Measurements from ENCODE around the gene LOXL4. TPM values are rescaled to one million over a fixed set of nuclear protein-coding genes. Genes with fewer than 3 reads are reported as not detected.
A peak's percentile ranks its signal among the peaks of the same experiment; 100 is the strongest.

Gene LOXL4
- total RNA-seq (2014; rRNA removed; shearing (Covaris generic)): 8.1 and 8.7 TPM in 2 replicates

DNA sequence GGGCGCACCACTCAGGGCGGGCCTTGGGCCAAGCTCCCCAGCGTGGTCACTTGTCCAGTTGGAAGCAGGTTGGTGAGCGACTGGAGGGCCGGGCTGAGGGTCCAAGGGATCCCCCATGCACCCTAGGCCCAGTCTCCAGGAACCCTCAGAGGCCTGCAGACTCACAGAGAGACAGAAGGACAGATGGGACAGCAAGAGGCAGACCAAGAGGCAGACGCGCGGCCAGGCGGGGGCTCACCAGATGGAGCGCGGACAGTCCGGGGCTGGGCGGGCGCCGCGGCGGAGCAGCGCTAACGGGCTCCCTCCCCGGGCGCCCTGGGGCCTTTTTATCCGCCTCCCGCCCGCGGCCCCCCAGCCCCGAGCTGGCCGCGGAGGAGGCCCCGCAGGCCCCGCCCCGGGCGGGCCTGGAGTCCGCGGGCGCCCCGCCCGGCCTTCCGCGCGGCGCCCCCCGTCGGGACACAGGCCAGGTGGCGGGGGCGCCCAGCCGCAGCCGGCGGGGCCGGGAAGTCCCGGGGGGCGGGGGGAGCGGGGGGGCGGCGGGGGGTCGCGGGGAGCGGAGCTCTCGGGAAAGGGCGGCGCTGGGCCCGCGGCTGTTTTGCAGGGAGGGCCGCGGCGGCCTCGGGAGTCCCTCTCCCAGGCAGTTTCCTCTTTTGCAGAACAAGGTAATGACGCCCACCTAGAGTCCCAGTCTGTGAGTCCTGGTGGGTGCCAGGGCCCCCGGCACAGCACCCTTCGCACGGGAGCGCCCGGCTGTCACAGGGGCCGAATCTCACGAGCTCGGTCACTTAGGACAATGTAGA is at the start of gene LOXL4:
TSS of gene LOXL4 (minus strand) at position 301 of the 800 bp plus-strand sequence. CDS start 5,175 bp downstream, outside the sequence.
- Histone ChIP-seq H3K4me1 (peaks cover 34% of the 10 kb centered on the region), H3K9me3 (replicated peaks) (no peaks in the 10 kb centered on the region), H3K36me3 (no peaks in the 10 kb centered on the region), H3K27me3 (no peaks in the 10 kb centered on the region), H3K4me3 (peak within 1 kb of the TSS; percentile 58), H3K27ac (peak within 1 kb of the TSS; percentile 65)
- DNase-seq: peak; percentile 33 to 48

DNA sequence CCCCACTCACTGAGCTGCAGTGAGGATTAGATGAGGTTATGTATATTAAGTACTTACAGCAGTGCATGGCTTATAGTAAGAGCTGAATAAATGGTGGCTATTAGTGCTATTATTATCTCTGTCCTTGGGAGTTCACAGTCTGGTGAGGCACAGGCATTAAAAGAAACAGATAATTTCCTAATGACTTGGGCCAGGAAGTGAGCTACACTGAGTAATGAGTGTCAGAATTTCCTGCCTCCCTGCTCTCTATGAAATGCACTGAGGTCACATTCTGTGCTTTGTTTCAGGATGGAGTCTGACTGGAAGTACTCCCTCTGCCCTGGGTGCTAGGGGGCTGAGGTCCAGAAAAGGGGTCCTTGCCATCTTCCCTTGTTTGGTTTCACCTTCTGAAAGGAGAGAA is 48.7 kb upstream of the LOXL4 start:
- Histone ChIP-seq H3K4me1 (0 out of 2 replicates have a peak, but pooled peaks cover 3% of the 10 kb centered on the region), H3K27ac (no peak overlapping the region), H3K27me3 (no peaks in the 10 kb centered on the region; the same call in 1 of the 2 replicates), H3K9me3 (replicated peaks) (no peaks in the 10 kb centered on the region), H3K4me3 (no peak overlapping the region), H3K36me3 (no peaks in the 10 kb centered on the region)
- no peak for DNase-seq

DNA sequence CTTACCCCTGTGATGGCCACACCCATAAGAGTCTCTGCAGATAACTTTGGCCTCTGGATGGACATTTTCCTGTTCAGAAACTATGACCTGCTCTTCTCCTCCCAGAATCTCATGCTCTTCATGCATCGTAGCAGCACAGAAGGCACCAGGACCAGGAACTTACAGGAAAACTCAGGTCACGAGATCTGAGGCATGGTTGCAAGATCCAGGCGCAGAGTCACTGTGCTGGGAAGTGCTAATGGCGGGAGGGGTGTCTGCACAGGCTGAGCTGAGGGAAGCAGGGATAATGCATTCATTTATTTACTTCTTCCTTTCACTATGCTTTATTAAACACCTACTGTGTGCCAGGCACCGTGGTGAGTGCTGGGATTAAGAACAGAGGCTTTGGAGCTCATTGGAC is 48.2 kb upstream of the LOXL4 start:
- no peak overlapping the region for H3K4me3 ChIP-seq
- 0 out of 2 replicates have a peak, but pooled peaks cover 3% of the 10 kb centered on the region for H3K4me1 ChIP-seq
- H3K9me3 ChIP-seq (replicated peaks): no peaks in the 10 kb centered on the region
- DNase-seq: no peak
- H3K27me3 ChIP-seq: no peaks in the 10 kb centered on the region; the same call in 1 of the 2 replicates
- no peaks in the 10 kb centered on the region for H3K36me3 ChIP-seq
- H3K27ac ChIP-seq: no peak overlapping the region

DNA sequence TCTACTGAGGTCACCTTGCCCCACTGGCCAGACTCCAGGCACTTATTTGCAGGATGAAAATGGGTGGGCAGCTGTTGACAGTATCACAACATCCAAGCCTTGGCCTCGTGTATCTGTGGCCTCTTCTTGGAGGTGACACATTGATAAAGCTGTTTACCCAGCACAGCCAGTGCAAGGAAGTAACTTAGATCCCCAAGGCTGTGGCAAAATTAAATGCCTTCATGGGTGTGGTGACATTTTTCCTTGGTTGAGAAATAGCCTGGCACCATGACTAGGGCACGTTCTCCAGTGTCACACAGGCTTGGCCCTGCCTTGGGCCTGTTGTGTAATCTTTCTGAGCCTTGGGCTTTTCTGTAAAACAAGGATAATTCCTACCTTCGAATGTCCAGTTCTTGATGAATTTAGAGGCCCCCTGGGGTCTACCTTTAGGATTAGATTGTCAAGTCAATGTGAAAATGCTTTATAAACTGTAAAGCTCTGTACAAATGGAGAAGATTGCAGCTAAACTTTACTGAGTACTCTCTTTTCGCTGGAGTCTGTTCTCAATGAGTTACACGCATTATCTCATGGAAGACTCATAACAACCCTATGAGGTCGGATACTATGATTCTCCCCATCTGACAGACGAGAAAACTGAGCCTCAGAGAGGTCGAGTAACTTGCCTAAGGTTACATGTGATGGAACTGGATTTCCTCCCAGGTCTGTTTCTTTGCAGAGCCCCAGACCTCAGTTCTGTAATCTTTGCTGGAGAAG is 46.7 kb upstream of the LOXL4 start:
- no peak overlapping the region for H3K4me3 ChIP-seq
- H3K27ac ChIP-seq: no peak overlapping the region
- no peaks in the 10 kb centered on the region for H3K9me3 ChIP-seq (replicated peaks)
- no peak for DNase-seq
- 0 out of 2 replicates have a peak, but pooled peaks cover 3% of the 10 kb centered on the region for H3K4me1 ChIP-seq
- no peaks in the 10 kb centered on the region for H3K36me3 ChIP-seq
- H3K27me3 ChIP-seq: no peaks in the 10 kb centered on the region; the same call in 1 of the 2 replicates

DNA sequence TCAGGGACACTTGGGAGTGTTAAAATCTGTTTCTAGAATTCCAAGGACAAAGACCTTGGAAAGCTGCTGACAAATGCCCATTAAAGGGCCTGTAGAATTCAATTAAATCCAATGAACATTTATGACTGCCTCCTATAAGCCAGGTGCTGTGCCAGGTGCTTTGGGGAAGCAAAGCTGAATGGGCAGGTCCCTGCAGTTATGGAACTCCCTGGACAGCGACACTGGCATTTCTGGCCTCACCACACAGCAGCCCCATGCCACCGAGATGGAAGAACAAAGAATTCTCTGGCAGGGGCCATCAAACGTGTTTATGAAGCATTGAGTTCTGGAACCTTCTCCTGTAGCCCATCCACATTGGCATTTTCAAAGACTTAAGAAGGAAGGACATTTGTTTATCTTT is 45.6 kb upstream of the LOXL4 start:
- Histone ChIP-seq H3K4me3 (no peak overlapping the region), H3K27ac (no peak overlapping the region), H3K9me3 (replicated peaks) (no peaks in the 10 kb centered on the region), H3K4me1 (0 out of 2 replicates have a peak, but pooled peaks cover 3% of the 10 kb centered on the region), H3K36me3 (no peaks in the 10 kb centered on the region), H3K27me3 (no peaks in the 10 kb centered on the region; the same call in 1 of the 2 replicates)
- DNase-seq: no peak

DNA sequence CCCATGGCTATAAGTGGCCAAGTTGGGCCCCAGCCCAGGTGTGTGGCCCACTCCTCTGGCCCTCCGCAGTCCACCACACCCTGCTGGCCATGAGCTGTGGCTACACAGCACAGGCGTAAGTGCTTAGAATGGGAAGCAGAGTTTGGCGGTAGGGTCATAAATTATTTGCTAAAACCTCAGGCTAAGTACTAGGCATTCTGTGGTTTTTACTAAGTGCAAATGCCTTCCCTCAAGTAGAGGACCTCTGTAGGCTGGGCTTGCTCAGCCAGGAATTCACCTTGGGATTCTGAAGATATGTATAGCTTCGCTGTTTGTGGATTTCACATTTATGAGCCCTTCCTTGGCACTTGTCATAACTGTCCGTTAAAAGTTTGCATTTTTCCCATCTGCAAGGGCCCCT is 44.8 kb upstream of the LOXL4 start:
- DNase-seq: no peak
- no peak overlapping the region for H3K4me3 ChIP-seq
- no peaks in the 10 kb centered on the region for H3K36me3 ChIP-seq
- H3K4me1 ChIP-seq: 0 out of 2 replicates have a peak, but pooled peaks cover 3% of the 10 kb centered on the region
- no peak overlapping the region for H3K27ac ChIP-seq
- no peaks in the 10 kb centered on the region for H3K9me3 ChIP-seq (replicated peaks)
- H3K27me3 ChIP-seq: no peaks in the 10 kb centered on the region; the same call in 1 of the 2 replicates

DNA sequence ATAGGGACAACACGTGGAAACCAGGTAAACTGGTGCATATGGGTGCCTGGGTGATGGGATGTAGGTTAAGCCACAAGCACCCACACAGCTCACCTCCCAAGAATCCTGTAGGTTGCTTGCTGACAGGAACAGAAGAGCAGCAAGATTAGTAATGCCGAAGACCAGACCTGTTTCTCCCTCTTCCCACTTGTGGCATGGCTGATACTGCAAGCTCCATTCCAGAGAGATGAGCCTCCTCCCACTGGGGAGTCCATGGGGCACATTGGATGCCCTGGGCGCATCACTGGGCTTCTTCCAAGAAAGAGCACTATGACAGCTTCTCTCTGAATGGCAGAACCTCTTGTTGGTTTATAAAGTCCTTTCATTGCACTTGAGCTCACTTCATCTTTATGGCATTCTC is 44.4 kb upstream of the LOXL4 start:
- H3K27ac ChIP-seq: no peak overlapping the region
- no peaks in the 10 kb centered on the region for H3K9me3 ChIP-seq (replicated peaks)
- no peak for DNase-seq
- no peaks in the 10 kb centered on the region for H3K36me3 ChIP-seq
- H3K4me1 ChIP-seq: 0 out of 2 replicates have a peak, but pooled peaks cover 3% of the 10 kb centered on the region
- no peaks in the 10 kb centered on the region; the same call in 1 of the 2 replicates for H3K27me3 ChIP-seq
- H3K4me3 ChIP-seq: no peak overlapping the region

DNA sequence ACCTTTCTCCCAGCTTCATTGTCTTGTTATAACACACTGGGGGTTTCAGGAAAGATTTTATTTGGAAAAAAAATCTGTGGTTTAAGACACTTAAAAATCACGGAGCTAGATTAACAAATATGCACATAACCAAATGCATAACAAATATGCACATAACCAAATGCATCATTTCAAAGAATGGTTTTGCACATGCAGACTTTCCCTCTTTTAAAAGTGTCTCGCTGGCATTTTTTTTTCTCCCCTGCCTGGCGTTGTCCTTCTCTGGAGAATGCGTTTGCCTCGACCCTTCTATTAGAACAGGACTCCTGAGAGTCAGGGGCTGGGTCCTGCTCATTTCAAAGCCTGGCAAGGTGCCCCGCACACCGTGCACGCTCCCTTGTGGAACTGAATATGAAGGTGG is 42.7 kb upstream of the LOXL4 start:
- Histone ChIP-seq H3K36me3 (no peaks in the 10 kb centered on the region), H3K27ac (no peak overlapping the region), H3K4me3 (no peak overlapping the region), H3K27me3 (no peaks in the 10 kb centered on the region; the same call in 1 of the 2 replicates), H3K9me3 (replicated peaks) (no peaks in the 10 kb centered on the region), H3K4me1 (no peaks in the 10 kb centered on the region)
- no peak for DNase-seq

DNA sequence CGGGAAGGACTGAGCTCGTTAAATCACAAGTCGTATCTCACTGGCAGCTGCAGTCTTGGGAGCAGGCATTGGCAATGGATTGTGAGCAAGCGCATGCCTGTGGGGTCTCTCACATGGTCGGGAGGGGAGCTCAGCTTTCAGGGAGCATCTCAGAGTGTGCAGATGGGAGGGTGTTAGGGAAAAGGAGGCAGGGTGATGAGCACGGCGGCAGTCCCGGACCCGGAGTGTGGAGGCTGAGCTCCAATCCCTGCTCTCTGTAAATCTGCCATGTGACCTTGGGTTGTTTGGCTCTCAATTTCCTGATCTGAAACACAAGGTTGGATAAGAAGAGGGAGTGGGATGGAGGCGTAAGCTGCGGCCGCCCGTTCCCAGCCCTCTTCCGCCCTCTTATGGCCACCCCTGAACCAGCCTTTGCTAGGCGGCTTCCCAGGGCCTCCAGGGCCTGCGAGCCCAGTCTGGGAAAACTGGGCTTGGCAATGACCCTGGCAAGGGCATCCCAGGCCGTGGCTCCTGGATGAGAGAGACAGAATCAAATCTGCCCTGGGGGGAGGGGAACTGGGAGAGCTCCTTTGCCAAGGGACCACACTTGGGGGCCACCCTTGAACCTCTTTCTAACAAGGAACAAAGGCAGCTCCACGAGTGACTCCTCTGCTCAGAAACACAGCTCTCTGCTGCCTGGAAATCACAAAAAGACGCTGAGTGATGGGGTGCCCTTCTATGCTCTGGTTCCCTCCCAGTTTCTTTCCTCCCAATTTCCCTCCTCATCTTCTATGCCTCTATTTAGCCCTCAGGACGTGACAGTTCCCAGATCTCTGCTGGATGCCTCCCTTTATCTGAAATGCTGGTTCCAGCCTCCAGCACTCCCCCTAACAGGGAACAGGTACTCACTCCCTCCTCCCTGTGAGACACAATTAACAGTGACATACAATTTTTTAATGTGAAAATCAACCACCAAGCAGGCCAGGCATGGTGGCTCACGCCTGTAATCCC is 41.7 kb upstream of the LOXL4 start:
- peak; percentile 77 to 92 for DNase-seq
- no peaks in the 10 kb centered on the region for H3K36me3 ChIP-seq
- no peaks in the 10 kb centered on the region for H3K4me1 ChIP-seq
- H3K4me3 ChIP-seq: peak overlapping the region; percentile 45
- no peaks in the 10 kb centered on the region for H3K9me3 ChIP-seq (replicated peaks)
- no peak overlapping the region for H3K27ac ChIP-seq
- H3K27me3 ChIP-seq: no peaks in the 10 kb centered on the region; the same call in 1 of the 2 replicates

DNA sequence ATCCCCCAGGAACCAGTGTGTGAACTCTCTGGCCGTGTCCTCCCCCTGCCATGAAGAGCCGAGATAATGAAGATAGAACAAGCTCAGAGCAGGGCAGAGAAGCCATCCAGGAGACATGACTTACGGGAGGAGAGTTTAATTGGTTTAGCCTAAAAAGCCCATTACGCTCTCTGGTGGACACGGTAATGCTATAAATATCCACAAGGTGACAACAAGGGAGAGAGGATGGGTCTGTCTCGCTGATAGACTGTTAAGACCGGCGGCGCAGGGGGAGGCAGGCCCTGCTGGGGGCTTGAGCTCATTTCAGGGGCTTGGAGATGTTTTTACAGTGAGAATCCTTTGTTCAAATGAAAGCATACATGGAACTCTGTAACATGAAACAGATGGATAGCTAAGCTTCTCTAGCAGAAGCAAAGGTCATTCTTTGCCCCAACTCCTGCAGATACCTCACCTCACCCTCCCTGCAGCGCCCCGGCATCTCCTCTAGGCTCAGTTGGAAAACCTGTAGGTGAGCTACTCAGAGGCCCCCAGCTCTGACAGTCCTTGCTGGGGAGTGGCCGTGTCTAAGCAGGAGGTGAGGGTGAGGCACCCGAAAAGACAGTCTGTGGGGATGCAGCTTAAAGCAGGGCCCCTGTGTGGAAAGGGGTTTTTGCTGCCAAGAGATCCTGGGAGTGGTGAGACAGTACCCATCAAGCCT is 40.8 kb upstream of the LOXL4 start:
- H3K27ac ChIP-seq: no peak overlapping the region
- no peaks in the 10 kb centered on the region for H3K9me3 ChIP-seq (replicated peaks)
- peak overlapping the region; percentile 45 for H3K4me3 ChIP-seq

DNA sequence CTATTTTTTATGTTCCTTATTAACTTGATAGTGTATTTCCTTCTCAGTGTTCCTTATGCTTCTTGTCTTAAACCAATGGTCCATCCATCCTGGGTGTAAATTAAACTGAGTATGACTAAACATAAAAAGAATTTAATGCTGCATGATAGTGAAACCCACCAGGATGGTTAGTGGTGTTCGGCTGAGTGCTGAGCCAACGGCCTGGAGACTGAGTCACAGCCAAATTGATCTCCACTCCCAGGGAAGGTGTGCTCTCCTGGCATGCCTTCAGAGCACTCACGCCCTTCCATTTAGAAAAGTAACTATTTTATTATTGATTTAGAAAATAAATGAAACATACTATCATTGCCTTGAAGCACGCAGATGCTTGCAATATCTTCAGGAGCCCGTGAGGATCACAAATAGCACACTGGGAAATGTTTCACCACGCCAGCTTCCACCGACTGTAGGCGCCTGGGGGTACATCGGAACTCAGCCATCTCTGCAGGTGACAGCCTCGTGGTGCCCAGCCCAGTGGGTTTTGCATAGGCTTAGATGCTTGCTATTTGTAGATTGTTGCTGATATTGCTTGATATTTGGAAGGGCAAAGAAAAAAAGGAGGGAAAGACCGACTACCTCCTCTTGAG is 40.0 kb upstream of the LOXL4 start:
- Histone ChIP-seq H3K27me3 (no peaks in the 10 kb centered on the region; the same call in 1 of the 2 replicates), H3K9me3 (replicated peaks) (no peaks in the 10 kb centered on the region), H3K36me3 (no peaks in the 10 kb centered on the region), H3K4me3 (no peak overlapping the region), H3K4me1 (no peaks in the 10 kb centered on the region), H3K27ac (no peak overlapping the region)
- DNase-seq: no peak

More for the DNA sequence above, 40.8 kb upstream of the LOXL4 start:
- H3K36me3 ChIP-seq: no peaks in the 10 kb centered on the region
- H3K27me3 ChIP-seq: no peaks in the 10 kb centered on the region; the same call in 1 of the 2 replicates
- DNase-seq: peak in 1 of 2 experiments; percentile 40
- no peaks in the 10 kb centered on the region for H3K4me1 ChIP-seq

DNA sequence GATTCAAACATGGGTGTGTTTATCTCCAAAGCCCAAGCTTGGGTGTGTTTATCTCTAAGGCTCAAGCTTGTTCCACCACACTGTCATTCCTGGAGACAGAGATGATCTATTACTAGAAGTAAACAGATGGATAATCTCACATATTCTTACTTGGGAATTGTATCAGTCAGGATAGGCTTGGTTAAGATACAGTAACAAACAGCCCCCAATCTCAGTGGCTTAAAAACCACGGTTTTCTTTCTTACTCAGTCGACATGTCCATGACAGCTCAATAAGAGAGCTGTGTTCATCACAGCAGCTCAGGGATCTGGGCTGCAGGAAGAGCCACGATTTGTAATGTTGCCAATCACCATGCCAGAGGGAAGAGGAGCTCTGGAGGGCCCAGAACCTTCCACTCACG is 38.5 kb upstream of the LOXL4 start:
- Histone ChIP-seq H3K27ac (no peak overlapping the region), H3K9me3 (replicated peaks) (no peaks in the 10 kb centered on the region), H3K4me1 (no peaks in the 10 kb centered on the region), H3K4me3 (no peak overlapping the region), H3K27me3 (no peaks in the 10 kb centered on the region), H3K36me3 (no peaks in the 10 kb centered on the region)
- DNase-seq: no peak

DNA sequence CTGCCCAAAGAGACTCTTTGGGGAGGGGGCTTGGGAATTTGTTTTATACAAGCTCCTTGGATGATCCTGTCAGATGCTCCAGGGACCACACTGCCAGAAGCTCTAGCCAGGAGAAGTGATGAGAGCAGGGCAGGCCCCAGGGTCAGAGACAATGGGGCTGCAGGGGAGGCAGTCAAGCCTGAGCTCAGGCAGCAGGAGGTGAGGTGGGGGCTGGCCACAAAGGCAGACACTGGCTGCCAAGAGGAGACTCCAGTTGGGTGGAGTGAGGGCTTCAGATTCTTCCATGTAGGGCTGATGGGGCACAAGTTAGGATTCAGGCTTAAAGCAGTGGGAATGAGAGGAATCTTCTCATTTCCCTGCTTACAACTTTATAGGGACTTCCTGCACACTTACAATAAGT is 35.6 kb upstream of the LOXL4 start:
- no peaks in the 10 kb centered on the region for H3K9me3 ChIP-seq (replicated peaks)
- no peak overlapping the region for H3K4me3 ChIP-seq
- no peaks in the 10 kb centered on the region for H3K36me3 ChIP-seq
- H3K27me3 ChIP-seq: no peaks in the 10 kb centered on the region
- DNase-seq: no peak
- H3K4me1 ChIP-seq: no peaks in the 10 kb centered on the region
- H3K27ac ChIP-seq: no peak overlapping the region
